Transverse colon (tissue), 4 donors: ENCODE data around the gene GLYR1.

Experiments used
- POLR2AphosphoS5 ChIP-seq, 3 donors: sonication (generic); formaldehyde crosslinking; IDR thresholded peaks; one replicate each; pipeline ENCODE4 v1.6.1; 2016; ENCODE audit warnings: antibody characterized with exemption in 3 of 3
- TF ChIP-seq, protein P1 (sequence below), 5 experiments: fragments of 200-600 bp in 3 of 5; fragments of 450-650 bp in 2 of 5; sonication (generic) in 3 of 5; IDR thresholded peaks; 1 replicate in 2 of 5; 2 replicates in 3 of 5; pipeline ENCODE4 v1.5.1; 2016 to 2017; ENCODE audit warnings: antibody characterized with exemption in 5 of 5, inconsistent platforms in 3 of 5, mild to moderate bottlenecking in 2 of 5, moderate library complexity in 1 of 5

DNA sequence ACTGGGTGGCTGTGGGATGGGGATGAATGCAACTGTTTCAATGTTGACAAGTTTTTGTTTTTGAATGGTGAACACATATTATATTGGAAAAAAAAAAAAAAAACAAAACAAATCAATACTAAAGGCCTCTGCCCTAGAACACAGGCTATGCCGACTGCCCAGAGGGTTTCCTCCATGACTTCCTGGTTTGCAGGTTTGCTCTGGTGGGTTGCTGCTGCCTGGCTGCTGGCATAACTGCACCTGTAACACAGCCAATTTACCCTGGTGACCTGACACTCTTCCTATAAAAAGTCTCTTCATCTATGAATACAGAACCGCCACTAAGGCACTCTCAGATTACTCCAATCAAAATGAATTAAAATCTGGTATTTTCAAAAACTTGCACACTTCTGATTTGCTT is 10.4 kb downstream of the GLYR1 start:
- TF ChIP-seq, protein P1, sequence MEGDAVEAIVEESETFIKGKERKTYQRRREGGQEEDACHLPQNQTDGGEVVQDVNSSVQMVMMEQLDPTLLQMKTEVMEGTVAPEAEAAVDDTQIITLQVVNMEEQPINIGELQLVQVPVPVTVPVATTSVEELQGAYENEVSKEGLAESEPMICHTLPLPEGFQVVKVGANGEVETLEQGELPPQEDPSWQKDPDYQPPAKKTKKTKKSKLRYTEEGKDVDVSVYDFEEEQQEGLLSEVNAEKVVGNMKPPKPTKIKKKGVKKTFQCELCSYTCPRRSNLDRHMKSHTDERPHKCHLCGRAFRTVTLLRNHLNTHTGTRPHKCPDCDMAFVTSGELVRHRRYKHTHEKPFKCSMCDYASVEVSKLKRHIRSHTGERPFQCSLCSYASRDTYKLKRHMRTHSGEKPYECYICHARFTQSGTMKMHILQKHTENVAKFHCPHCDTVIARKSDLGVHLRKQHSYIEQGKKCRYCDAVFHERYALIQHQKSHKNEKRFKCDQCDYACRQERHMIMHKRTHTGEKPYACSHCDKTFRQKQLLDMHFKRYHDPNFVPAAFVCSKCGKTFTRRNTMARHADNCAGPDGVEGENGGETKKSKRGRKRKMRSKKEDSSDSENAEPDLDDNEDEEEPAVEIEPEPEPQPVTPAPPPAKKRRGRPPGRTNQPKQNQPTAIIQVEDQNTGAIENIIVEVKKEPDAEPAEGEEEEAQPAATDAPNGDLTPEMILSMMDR (IDR thresholded peaks at IDR 0.05): no peak
- no peak for TF ChIP-seq POLR2AphosphoS5 (IDR thresholded peaks at IDR 0.05)
